Mammary epithelial cell (primary cell): Measurements from ENCODE around the gene BCL7C.

Experiments
- CTCF ChIP-seq, 2 donors: IDR thresholded peaks in 1 of 2; conservative IDR thresholded peaks in 1 of 2; 2 replicates each; pipeline ENCODE4 v1.5.1; 2011 to 2012; ENCODE audit warnings: inconsistent platforms in 2 of 2, low read length in 2 of 2, mild to moderate bottlenecking in 2 of 2, control low read depth in 1 of 2, low read depth in 1 of 2; ENCODE audit not compliant: insufficient read depth in 1 of 2; ENCODE audit errors: extremely low read depth in 1 of 2
- EZH2 ChIP-seq: IDR thresholded peaks from 2 replicates; pipeline ENCODE4 v1.6.1; 2012; ENCODE audit warnings: low read length, inconsistent platforms, borderline replicate concordance

GRCh38 chr16:30858829-30859423 is 35.0 kb downstream of the BCL7C start:
- TF ChIP-seq CTCF (conservative IDR thresholded peaks at IDR 0.05 in 1 of 2, IDR thresholded peaks at IDR 0.05 in 1 of 2; ENCODE audit: extremely low read depth in 1 of 2, insufficient read depth in 1 of 2, low read depth in 1 of 2, low read length in 2 of 2) (no peak), EZH2 (no peak)
